ENCODE data around the gene IL25. TPM values are rescaled to one million over a fixed set of nuclear protein-coding genes. Genes with fewer than 3 reads are reported as not detected.

IL25 gene
- total and polyA plus RNA-seq, 2 of the 8 experiments (the other 6 are each of a cell fraction or from before 2014, with no cell fraction given): not detected

DNA sequence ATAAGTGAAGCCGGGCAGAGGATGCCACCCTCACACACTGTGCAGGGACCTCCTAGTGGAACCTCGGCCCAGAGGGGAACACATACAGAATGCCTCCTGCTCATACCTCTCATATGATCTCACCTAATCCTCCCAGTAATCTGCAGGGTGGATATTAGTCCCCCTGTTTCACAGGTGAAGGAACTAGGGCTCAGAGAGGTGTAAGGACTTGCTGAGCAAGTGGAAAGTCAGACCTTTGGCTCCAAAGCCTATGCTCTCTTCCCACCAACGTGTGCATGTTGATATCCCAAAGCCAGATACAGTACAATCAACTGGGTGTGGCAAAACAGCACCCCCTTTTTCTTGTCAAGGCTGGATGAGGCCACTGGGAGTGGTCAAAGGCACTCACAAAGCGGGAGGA, 31.3 kb downstream of the IL25 start:
- FAIRE-seq (no peak), DNase-seq (ENCODE audit: low read depth in 1 of 2, low spot score in 2 of 2) (no peak)
- H2BK15ac ChIP-seq (ENCODE audit: low read length): no peak overlapping the region
- H3K4me2 ChIP-seq (ENCODE audit: insufficient read depth in 1 of 2, low read depth in 2 of 2, low read length in 2 of 2): no peak overlapping the region
- H3K23me2 ChIP-seq (ENCODE audit: low read depth, low read length): no peaks in the 10 kb centered on the region
- H3K36me3 ChIP-seq (ENCODE audit: control insufficient read depth in 2 of 4, insufficient read depth in 4 of 4, low read length in 3 of 4): no peaks in the 10 kb centered on the region
- no peak overlapping the region for H3K18ac ChIP-seq (ENCODE audit: extremely low read depth, low read length)
- H3K14ac ChIP-seq (ENCODE audit: insufficient read length): no peak overlapping the region
- no peak overlapping the region for H3K27ac ChIP-seq (ENCODE audit: low read depth, low read length)
- POLR2A ChIA-PET (ENCODE audit: partially characterized antibody): no interaction called here
- H3K9me3 ChIP-seq (ENCODE audit: insufficient read depth in 2 of 2, low read depth in 1 of 2, low read length in 1 of 2): no peaks in the 10 kb centered on the region
- no peaks in the 10 kb centered on the region; a peak in 1 of 7 replicates for H3K4me1 ChIP-seq (replicated peaks in 1 of 4; ENCODE audit: control insufficient read depth in 3 of 4, insufficient read depth in 4 of 4, low read length in 3 of 4)
- H4K20me1 ChIP-seq (replicated peaks in 1 of 2; ENCODE audit: control insufficient read depth in 1 of 2, insufficient read depth in 2 of 2, low read length in 2 of 2): peaks cover 0 to 2% of the 10 kb centered on the region in 2 experiments
- H2BK20ac ChIP-seq (ENCODE audit: low read length): no peak overlapping the region
- H3K9ac ChIP-seq (replicated peaks in 1 of 4; ENCODE audit: extremely low read depth in 1 of 4, low read depth in 3 of 4, low read length in 3 of 4): no peak overlapping the region
- no peak overlapping the region for H3K23ac ChIP-seq (ENCODE audit: insufficient read length)
- H4K91ac ChIP-seq (replicated peaks; ENCODE audit: insufficient read length, low read length): no peak overlapping the region
- no peak overlapping the region for H3K56ac ChIP-seq (replicated peaks; ENCODE audit: insufficient read length, low read depth, low read length)
- 78% methylated on average over 4 of the region's 4 CpGs; no CpG with 5 or more reads in 1 of the 2 experiments for WGBS, 2 experiments (ENCODE audit: extremely low coverage in 1 of 2, insufficient coverage in 1 of 2, insufficient read length in 1 of 2, insufficient replicate concordance in 2 of 2, low coverage in 1 of 2, low lambda C conversion rate in 2 of 2, missing lambda C conversion rate in 1 of 2)
- no peaks in the 10 kb centered on the region for H3K79me2 ChIP-seq (ENCODE audit: control insufficient read depth in 1 of 2, insufficient read depth in 2 of 2, low read length in 2 of 2)
- H4K8ac ChIP-seq (ENCODE audit: extremely low read depth, insufficient read depth, low read length): no peak overlapping the region
- CTCF ChIA-PET (ENCODE audit: partially characterized antibody): interaction anchor here (1.2 to 1.4 kb wide), 2 partner anchors 21 to 53 kb away, joined by 3 read pairs; no protein-coding TSS in a partner anchor
- H2AFZ ChIP-seq (ENCODE audit: low read length): no peak overlapping the region
- H4K5ac ChIP-seq (ENCODE audit: insufficient read length, low read depth, low read length): no peak overlapping the region
- H3K27me3 ChIP-seq (replicated peaks in 1 of 4; ENCODE audit: control insufficient read depth in 3 of 4, extremely low read depth in 1 of 4, insufficient read depth in 3 of 4, low read length in 3 of 4): no peaks in the 10 kb centered on the region; a peak in 3 of 7 replicates
- no peaks in the 10 kb centered on the region for H3K79me1 ChIP-seq (ENCODE audit: low read depth, low read length)
- H2BK12ac ChIP-seq (ENCODE audit: low read depth, low read length): no peak overlapping the region
- no peak overlapping the region for H3K4me3 ChIP-seq (ENCODE audit: extremely low read depth in 1 of 4, insufficient read depth in 2 of 4, low read depth in 3 of 4, low read length in 4 of 4)
- H3K4ac ChIP-seq (replicated peaks; ENCODE audit: insufficient read length, low read depth, low read length): no peak overlapping the region
- no peak overlapping the region for H2BK120ac ChIP-seq (replicated peaks; ENCODE audit: low read depth, low read length)
- no peak overlapping the region for H2AK5ac ChIP-seq (ENCODE audit: low read depth, low read length)
- no peak overlapping the region for H2BK5ac ChIP-seq (ENCODE audit: low read depth, low read length)
- TF ChIP-seq JUN (IDR thresholded peaks at IDR 0.05; ENCODE audit: low read depth, low read length): no peak
- no peak for TF ChIP-seq CBX5 (IDR thresholded peaks at IDR 0.05; ENCODE audit: low read depth, low read length)
- no peak for TF ChIP-seq BCL11A (IDR thresholded peaks at IDR 0.05; ENCODE audit: low read depth in 2 of 2, low read length in 2 of 2)
- no peak for TF ChIP-seq EZH2 (IDR thresholded peaks at IDR 0.05; ENCODE audit: low read depth, low read length, severe bottlenecking)
- no peak for TF ChIP-seq RBBP5 (IDR thresholded peaks at IDR 0.05; ENCODE audit: borderline replicate concordance, low read depth, low read length)
- no peak for TF ChIP-seq CHD1 (IDR thresholded peaks at IDR 0.05; ENCODE audit: low read depth, low read length)
- TF ChIP-seq CTBP2 (IDR thresholded peaks at IDR 0.05; ENCODE audit: borderline replicate concordance, insufficient read depth, insufficient read length, low read length): no peak
- TF ChIP-seq EGR1 (IDR thresholded peaks at IDR 0.05; ENCODE audit: borderline replicate concordance, low read depth, low read length): no peak
- TF ChIP-seq CREB1 (IDR thresholded peaks at IDR 0.05): no peak
- no peak for TF ChIP-seq POLR2A (IDR thresholded peaks at IDR 0.05; ENCODE audit: control extremely low read depth in 1 of 2, low read depth in 2 of 2, low read length in 2 of 2)
- no peak for TF ChIP-seq TCF12 (IDR thresholded peaks at IDR 0.05; ENCODE audit: low read depth, low read length)
- TF ChIP-seq POU5F1 (IDR thresholded peaks at IDR 0.05; ENCODE audit: low read depth, low read length): no peak
- no peak for TF ChIP-seq NRF1 (IDR thresholded peaks at IDR 0.05; ENCODE audit: low read depth, low read length)
- TF ChIP-seq KDM1A (IDR thresholded peaks at IDR 0.05; ENCODE audit: borderline replicate concordance, low read length): no peak
- no peak for TF ChIP-seq SP1 (IDR thresholded peaks at IDR 0.05; ENCODE audit: low read depth, low read length)
- no peak for TF ChIP-seq BACH1 (IDR thresholded peaks at IDR 0.05; ENCODE audit: low read length)
- TF ChIP-seq SIX5 (IDR thresholded peaks at IDR 0.05; ENCODE audit: low read depth, low read length): no peak

Measured in H1 (cell line).